ENCODE data around the gene TUBAL3. TPM values are rescaled to one million over a fixed set of nuclear protein-coding genes. Genes with fewer than 3 reads are reported as not detected.

The TUBAL3 gene
- total RNA-seq, 6 experiments from 2014 or later = not detected

GRCh38 chr10:5443429-5443828 is 38.8 kb upstream of the TUBAL3 start:
- Mint-ChIP-seq H3K27me3 (ENCODE audit: insufficient read depth) (no peaks in the 10 kb centered on the region; the same call in 1 of the 2 replicates), H3K36me3 (ENCODE audit: low read depth) (peaks cover 19% of the 10 kb centered on the region), H3K4me3 (no peak overlapping the region), H3K4me1 (ENCODE audit: low read depth) (peaks cover 25% of the 10 kb centered on the region), H3K27ac (no peak overlapping the region), H3K9me3 (no peaks in the 10 kb centered on the region)
- no peak for DNase-seq
- no peak for TF ChIP-seq CTCF (IDR thresholded peaks at IDR 0.05)

GRCh38 chr10:5442990-5443370 is 38.4 kb upstream of the TUBAL3 start:
- H3K27ac Mint-ChIP-seq = no peak overlapping the region
- no peak overlapping the region for H3K4me3 Mint-ChIP-seq
- H3K36me3 Mint-ChIP-seq (ENCODE audit: low read depth) = peaks cover 16% of the 10 kb centered on the region
- DNase-seq = no peak
- no peaks in the 10 kb centered on the region for H3K9me3 Mint-ChIP-seq
- no peak for TF ChIP-seq CTCF (IDR thresholded peaks at IDR 0.05)
- peaks cover 24% of the 10 kb centered on the region for H3K4me1 Mint-ChIP-seq (ENCODE audit: low read depth)
- H3K27me3 Mint-ChIP-seq (ENCODE audit: insufficient read depth) = no peaks in the 10 kb centered on the region; the same call in 1 of the 2 replicates

GRCh38 chr10:5442065-5442989 is 37.7 kb upstream of the TUBAL3 start:
- Mint-ChIP-seq H3K36me3 (ENCODE audit: low read depth) (peaks cover 10% of the 10 kb centered on the region), H3K4me1 (ENCODE audit: low read depth) (peaks cover 30% of the 10 kb centered on the region), H3K9me3 (no peaks in the 10 kb centered on the region), H3K27ac (no peak overlapping the region), H3K4me3 (no peak overlapping the region), H3K27me3 (ENCODE audit: insufficient read depth) (no peaks in the 10 kb centered on the region; the same call in 1 of the 2 replicates)
- DNase-seq = peak; percentile 45
- TF ChIP-seq CTCF (IDR thresholded peaks at IDR 0.05) = peak; percentile 85

GRCh38 chr10:5441106-5441505 is 36.5 kb upstream of the TUBAL3 start:
- TF ChIP-seq CTCF (IDR thresholded peaks at IDR 0.05) = no peak
- Mint-ChIP-seq H3K9me3 (no peaks in the 10 kb centered on the region), H3K36me3 (ENCODE audit: low read depth) (no peaks in the 10 kb centered on the region), H3K4me1 (ENCODE audit: low read depth) (peaks cover 30% of the 10 kb centered on the region), H3K27ac (no peak overlapping the region), H3K27me3 (ENCODE audit: insufficient read depth) (no peaks in the 10 kb centered on the region), H3K4me3 (no peak overlapping the region)
- no peak for DNase-seq

- no peaks in the 10 kb centered on the region for H3K27me3 Mint-ChIP-seq (ENCODE audit: insufficient read depth)
- peaks cover 30% of the 10 kb centered on the region for H3K4me1 Mint-ChIP-seq (ENCODE audit: low read depth)
- no peak for DNase-seq
- no peak overlapping the region for H3K27ac Mint-ChIP-seq
- H3K4me3 Mint-ChIP-seq = no peak overlapping the region
- no peaks in the 10 kb centered on the region for H3K9me3 Mint-ChIP-seq
- H3K36me3 Mint-ChIP-seq (ENCODE audit: low read depth) = no peaks in the 10 kb centered on the region
- TF ChIP-seq CTCF (IDR thresholded peaks at IDR 0.05) = no peak
These were observed 35.6 kb upstream of the TUBAL3 start for GRCh38 chr10:5440206-5440605.
